PFSK-1 (cell line): ENCODE results near the gene ERN1.

Source experiments
- FOXP2 ChIP-seq: optimal IDR thresholded peaks from 2 replicates; pipeline ENCODE3; 2011; ENCODE audit warnings: borderline replicate concordance, control low read depth, inconsistent platforms; ENCODE audit not compliant: insufficient read depth; ENCODE audit errors: extremely low read length, extremely low read depth
- POLR2AphosphoS5 ChIP-seq: IDR thresholded peaks from 2 replicates; pipeline ENCODE4 v1.6.1; 2012; ENCODE audit warnings: low read depth, mild to moderate bottlenecking, control low read depth, low read length, moderate library complexity
- REST ChIP-seq, 2 experiments: IDR thresholded peaks; 2 replicates each; pipeline versions ENCODE4 v1.6.1 to v1.8.0; 2011 to 2012; ENCODE audit warnings: low read depth in 2 of 2, low read length in 2 of 2, control low read depth in 1 of 2, inconsistent platforms in 1 of 2, mild to moderate bottlenecking in 1 of 2, moderate library complexity in 1 of 2; ENCODE audit not compliant: insufficient read depth in 1 of 2
- SIN3A ChIP-seq: IDR thresholded peaks from 2 replicates; pipeline ENCODE4 v1.6.1; 2012; ENCODE audit warnings: mild to moderate bottlenecking, low read length, moderate library complexity, borderline replicate concordance; ENCODE audit not compliant: insufficient read depth
- TAF1 ChIP-seq: IDR thresholded peaks from 2 replicates; pipeline ENCODE4 v1.6.1; 2012; ENCODE audit warnings: low read length, control low read depth, borderline replicate concordance; ENCODE audit not compliant: insufficient read depth

The ERN1 gene

GRCh38 chr17:64148017-64148631, 18.2 kb upstream of the ERN1 start:
- TF ChIP-seq SIN3A (peak; percentile 8; the same call in 1 of the 2 replicates), REST (IDR thresholded peaks at IDR 0.05; ENCODE audit: insufficient read depth in 1 of 2, low read depth in 2 of 2, low read length in 2 of 2) (no peak), FOXP2 (no peak), POLR2AphosphoS5 (peak; percentile 62; the same call in 1 of the 2 replicates)

DNA sequence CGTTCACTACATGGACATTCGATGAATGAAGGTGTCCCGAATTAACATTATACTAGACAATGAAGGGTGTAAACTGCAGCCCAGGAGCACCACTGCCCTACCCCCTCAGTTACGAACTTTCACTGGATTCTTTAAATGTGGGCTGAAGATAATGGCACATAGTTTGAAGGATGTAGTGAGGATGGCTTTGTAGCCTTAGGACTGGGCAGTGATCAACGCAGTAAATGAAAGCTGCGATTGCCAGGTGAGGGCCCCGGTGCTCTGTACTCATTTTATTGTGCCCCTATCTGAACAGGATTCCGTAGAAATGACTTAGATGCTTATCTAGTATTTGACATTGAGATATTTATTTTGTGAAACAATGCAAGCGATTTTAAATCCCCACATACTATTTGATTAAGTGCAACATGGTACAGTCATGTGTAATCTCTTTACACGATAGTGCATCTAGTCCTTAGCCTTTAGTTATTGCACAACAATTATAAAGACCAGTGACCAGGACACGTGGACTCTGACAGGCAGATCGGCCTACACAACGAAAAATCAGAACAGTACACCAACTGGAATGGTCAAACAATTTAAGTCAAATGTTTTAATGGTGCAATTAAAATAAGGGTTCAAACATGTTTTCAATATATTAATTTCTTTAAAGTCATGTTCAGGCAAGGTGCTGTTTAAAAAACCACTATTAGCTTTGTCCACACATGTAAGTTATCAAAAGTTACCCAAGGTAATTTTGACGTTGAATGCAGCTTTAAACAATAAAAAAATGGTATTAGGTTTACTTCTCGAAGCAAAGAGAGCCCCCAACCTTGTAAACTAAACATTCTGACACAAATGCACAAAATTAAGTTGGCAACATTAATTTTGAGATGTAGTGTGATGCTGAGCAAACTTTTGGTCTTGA, 17.4 kb upstream of the ERN1 start:
- peak; percentile 90 for TF ChIP-seq POLR2AphosphoS5
- TF ChIP-seq REST (IDR thresholded peaks at IDR 0.05; ENCODE audit: insufficient read depth in 1 of 2, low read depth in 2 of 2, low read length in 2 of 2): no peak

DNA sequence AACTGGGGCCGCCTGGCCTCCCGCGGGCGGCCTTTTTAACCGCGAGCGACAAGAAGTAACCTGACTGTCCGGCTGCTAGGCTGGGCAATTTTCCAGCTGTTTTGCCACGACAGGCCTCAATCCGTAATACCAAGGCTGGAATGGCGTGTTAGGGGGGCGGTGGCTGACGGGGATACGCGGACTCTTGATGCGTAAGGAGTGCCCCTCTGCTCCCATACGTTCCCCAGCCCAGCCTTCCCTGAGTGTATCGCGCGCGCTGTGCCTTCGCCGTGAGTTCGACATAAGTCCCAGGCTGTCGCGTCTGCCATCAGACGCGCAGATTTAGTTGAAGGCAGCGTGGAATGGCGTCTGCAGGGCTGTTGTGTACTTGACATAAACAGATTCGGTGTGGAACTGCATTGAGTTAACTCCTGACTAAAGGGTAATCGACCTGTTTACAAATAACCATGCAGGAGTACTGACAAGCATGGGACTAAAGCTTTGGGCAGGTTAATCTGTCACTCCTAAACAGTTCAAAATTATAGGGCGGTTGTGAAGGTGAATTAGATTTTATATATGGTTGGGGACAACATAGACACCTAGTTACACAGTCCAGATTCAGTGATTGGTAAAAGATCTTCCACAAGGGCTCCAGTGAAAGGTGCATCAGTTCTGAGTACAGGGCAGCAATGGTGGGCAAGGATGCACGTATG, 16.6 kb upstream of the ERN1 start:
- TF ChIP-seq POLR2AphosphoS5 (peak; percentile 7; the same call in 1 of the 2 replicates), REST (IDR thresholded peaks at IDR 0.05; ENCODE audit: insufficient read depth in 1 of 2, low read depth in 2 of 2, low read length in 2 of 2) (no peak), FOXP2 (peak; percentile 66), SIN3A (0 out of 2 replicates have a peak, but pooled peaks have one; percentile 49), TAF1 (no peak; the same call in 1 of the 2 replicates)

GRCh38 chr17:64145751-64146417, 15.9 kb upstream of the ERN1 start:
- TF ChIP-seq POLR2AphosphoS5 (peak; percentile 100), REST (IDR thresholded peaks at IDR 0.05; ENCODE audit: insufficient read depth in 1 of 2, low read depth in 2 of 2, low read length in 2 of 2) (peak in 1 of 2 experiments; percentile 56; a peak in 2 of 4 replicates), TAF1 (peak; percentile 99), FOXP2 (no peak), SIN3A (no peak)
